H1 (cell line): Measurements from ENCODE around the gene DEFB123.
"Not testable (repeated sequence)": the region's sequence is repeated elsewhere in the genome, so short reads cannot be mapped to it uniquely, and the experiment has no call there.

Experiments
- CTCF ChIP-seq, 3 experiments: IDR thresholded peaks; 1 replicate in 2 of 3; 2 replicates in 1 of 3; pipeline versions ENCODE4 v1.5.1 to v1.6.1; 2011; ENCODE audit warnings: low read length in 3 of 3, mild to moderate bottlenecking in 3 of 3, inconsistent platforms in 2 of 3, low read depth in 1 of 3, moderate library complexity in 1 of 3; ENCODE audit not compliant: insufficient read depth in 1 of 3; ENCODE audit errors: control extremely low read depth in 1 of 3
- JUN ChIP-seq: IDR thresholded peaks from 2 replicates; pipeline ENCODE4 v1.6.1; 2011; ENCODE audit warnings: low read depth, mild to moderate bottlenecking, improper control_type of control experiment, low read length
- KDM1A ChIP-seq: fragments of 200-600, 300-600 bp; sonication (generic); IDR thresholded peaks from 2 replicates; pipeline ENCODE4 v1.7.1; 2016; ENCODE audit warnings: mild to moderate bottlenecking, low read length, borderline replicate concordance
- POLR2A ChIP-seq, 2 experiments: IDR thresholded peaks; 1 replicate in 1 of 2; 2 replicates in 1 of 2; pipeline ENCODE4 v1.6.1; 2011; ENCODE audit warnings: low read depth in 2 of 2, low read length in 2 of 2, mild to moderate bottlenecking in 2 of 2; ENCODE audit errors: control extremely low read depth in 1 of 2
- POLR2AphosphoS5 ChIP-seq: IDR thresholded peaks from 2 replicates; pipeline ENCODE4 v1.6.1; 2011; ENCODE audit warnings: low read depth, low read length
- YY1 ChIP-seq: IDR thresholded peaks from 2 replicates; pipeline ENCODE4 v1.6.1; 2011; ENCODE audit warnings: low read depth, mild to moderate bottlenecking, low read length

GRCh38 chr20:31426891-31427551 is 13.4 kb upstream of the DEFB123 start:
- not testable (repeated sequence) for TF ChIP-seq CTCF (IDR thresholded peaks at IDR 0.05; ENCODE audit: control extremely low read depth in 1 of 3, insufficient read depth in 1 of 3, low read depth in 1 of 3, low read length in 3 of 3); POLR2AphosphoS5; JUN; POLR2A (IDR thresholded peaks at IDR 0.05; ENCODE audit: control extremely low read depth in 1 of 2, low read depth in 2 of 2, low read length in 2 of 2); KDM1A; YY1
